Activated CD8-positive, alpha-beta T cell treated with anti-CD3 and anti-CD28 coated beads for 36 hours (primary cell): ENCODE measurements around the gene UPK3A. TPM values are rescaled to one million over a fixed set of nuclear protein-coding genes. Genes with fewer than 3 reads are reported as not detected.
"Not testable (repeated sequence)": the region's sequence is repeated elsewhere in the genome, so short reads cannot be mapped to it uniquely, and the experiment has no call there.

Source experiments
- ATAC-seq: fragments of 200-7000 bp; cut with Tn5 transposase; one replicate; pipeline ENCODE4 v1.10.0; 2021; ENCODE audit warnings: mild to moderate bottlenecking, moderate library complexity
- CTCF ChIA-PET: fragments of 350-600 bp; sonication (Branson Sonifier 250); formaldehyde crosslinking; loops from one replicate; lab custom pipeline; 2021; ENCODE audit warnings: antibody characterized with exemption; lab: Charles Lee
- POLR2A ChIA-PET: fragments of 350-600 bp; sonication (Branson Sonifier 250); formaldehyde crosslinking; loops from one replicate; lab custom pipeline; 2021; ENCODE audit warnings: antibody characterized with exemption; lab: Charles Lee
- DNase-seq: peaks from one replicate; pipeline ENCODE4 v3.0.0-alpha.2; 2020
- H3K27ac Mint-ChIP-seq: one replicate; pipeline ENCODE4 v1.8.0; 2021; ENCODE audit warnings: mild to moderate bottlenecking, mixed read lengths
- H3K27me3 Mint-ChIP-seq: one replicate; pipeline ENCODE4 v1.8.0; 2021; ENCODE audit warnings: mixed read lengths
- H3K36me3 Mint-ChIP-seq: one replicate; pipeline ENCODE4 v1.8.0; 2021; ENCODE audit warnings: low read depth, mixed read lengths
- H3K4me1 Mint-ChIP-seq: one replicate; pipeline ENCODE4 v1.8.0; 2021; ENCODE audit warnings: low read depth, mixed read lengths
- H3K4me3 Mint-ChIP-seq: one replicate; pipeline ENCODE4 v1.8.0; 2021; ENCODE audit warnings: mild to moderate bottlenecking, moderate library complexity, mixed read lengths
- H3K9me3 Mint-ChIP-seq: one replicate; pipeline ENCODE4 v1.8.0; 2021; ENCODE audit warnings: mixed read lengths
- CTCF ChIP-seq: fragments of 200-600 bp; IDR thresholded peaks from one replicate; pipeline ENCODE4 v1.8.0; 2022; ENCODE audit warnings: antibody characterized with exemption, mild to moderate bottlenecking
- intact Hi-C: fragments of 100-400 bp; cut with micrococcal nuclease; formaldehyde crosslinking; loops from one replicate; pipeline ENCODE4 v1.10.0; 2022
- total RNA-seq, 2 experiments: library from RNA; stranded (reverse); gene quantifications; one replicate each; pipeline ENCODE4 v1.2.3, GENCODE V29; 2021

The UPK3A gene
- total RNA-seq, 2 experiments from 2014 or later, result not detected

- Mint-ChIP-seq H3K4me3 (no peak overlapping the region), H3K9me3 (peaks cover 2% of the 10 kb centered on the region), H3K4me1 (peaks cover 18% of the 10 kb centered on the region), H3K27ac (peak overlapping the region; percentile 82), H3K27me3 (no peaks in the 10 kb centered on the region), H3K36me3 (no peaks in the 10 kb centered on the region)
- TF ChIP-seq CTCF, result no peak
- DNase-seq (peak; percentile 43), ATAC-seq (peak; percentile 87)
- CTCF ChIA-PET, result no interaction called here
- intact Hi-C loops, result no loop called here
- POLR2A ChIA-PET, result interaction anchor here (0.5 to 0.8 kb wide), 2 partner anchors 13 to 81 kb away, joined by 3 read pairs; no protein-coding TSS in a partner anchor
Observed at GRCh38 chr22:45254789-45255278, 29.9 kb upstream of the UPK3A start.

- ATAC-seq, intact Hi-C loops, H3K36me3 Mint-ChIP-seq, H3K4me3 Mint-ChIP-seq, H3K27me3 Mint-ChIP-seq, H3K27ac Mint-ChIP-seq, CTCF ChIA-PET, DNase-seq, H3K9me3 Mint-ChIP-seq, POLR2A ChIA-PET: not testable (repeated sequence)
- peaks cover 15% of the 10 kb centered on the region for H3K4me1 Mint-ChIP-seq
Observed at GRCh38 chr22:45257941-45258340, 26.8 kb upstream of the UPK3A start.

- DNase-seq, result no peak
- Mint-ChIP-seq H3K36me3 (no peaks in the 10 kb centered on the region), H3K9me3 (peaks cover 2% of the 10 kb centered on the region), H3K27me3 (peaks cover 7% of the 10 kb centered on the region), H3K4me1 (peaks cover 8% of the 10 kb centered on the region), H3K4me3 (no peak overlapping the region), H3K27ac (no peak overlapping the region)
- CTCF ChIA-PET, result no interaction called here
- intact Hi-C loops, result no loop called here
- no peak for ATAC-seq
- TF ChIP-seq CTCF, result no peak
- POLR2A ChIA-PET, result no interaction called here
Observed at GRCh38 chr22:45259754-45260394, 24.9 kb upstream of the UPK3A start.

- H3K27ac Mint-ChIP-seq, intact Hi-C loops, H3K36me3 Mint-ChIP-seq, H3K4me3 Mint-ChIP-seq, H3K4me1 Mint-ChIP-seq, ATAC-seq, DNase-seq, CTCF ChIA-PET, H3K27me3 Mint-ChIP-seq, H3K9me3 Mint-ChIP-seq, POLR2A ChIA-PET: not testable (repeated sequence)
Observed at GRCh38 chr22:45260395-45260759, 24.4 kb upstream of the UPK3A start.

- DNase-seq (no peak), ATAC-seq (no peak)
- Mint-ChIP-seq H3K27ac (no peak overlapping the region), H3K4me1 (peaks cover 2% of the 10 kb centered on the region), H3K9me3 (peaks cover 2% of the 10 kb centered on the region), H3K4me3 (no peak overlapping the region), H3K27me3 (peaks cover 9% of the 10 kb centered on the region), H3K36me3 (no peaks in the 10 kb centered on the region)
- no peak for TF ChIP-seq CTCF
- POLR2A ChIA-PET, result no interaction called here
- intact Hi-C loops, result no loop called here
- CTCF ChIA-PET, result no interaction called here
Observed at GRCh38 chr22:45261407-45262088, 23.2 kb upstream of the UPK3A start.
